Measurements from ENCODE around the gene MVB12B.

MVB12B gene

GRCh38 chr9:126514037-126514821, 187.6 kb downstream of the MVB12B start:
- DNase-seq (ENCODE audit: low read depth in 3 of 3, low spot score in 1 of 3): peak in 2 of 3 donors; percentile 14 to 56

- no peak for DNase-seq (ENCODE audit: low read depth in 3 of 3, low spot score in 1 of 3)
Measured at GRCh38 chr9:126515001-126515872, 188.6 kb downstream of the MVB12B start.

- DNase-seq (ENCODE audit: low read depth in 3 of 3, low spot score in 1 of 3): no peak
Measured at GRCh38 chr9:126515873-126516505, 189.4 kb downstream of the MVB12B start.

GRCh38 chr9:126516561-126516935, 189.9 kb downstream of the MVB12B start:
- DNase-seq (ENCODE audit: low read depth in 3 of 3, low spot score in 1 of 3): no peak

- DNase-seq (ENCODE audit: low read depth in 3 of 3, low spot score in 1 of 3): no peak
Measured at GRCh38 chr9:126516936-126517832, 190.6 kb downstream of the MVB12B start.

- DNase-seq (ENCODE audit: low read depth in 3 of 3, low spot score in 1 of 3): no peak
Measured at GRCh38 chr9:126517833-126518356, 191.3 kb downstream of the MVB12B start.

- DNase-seq (ENCODE audit: low read depth in 3 of 3, low spot score in 1 of 3): no peak
Measured at GRCh38 chr9:126518763-126519162, 192.1 kb downstream of the MVB12B start.

GRCh38 chr9:126519660-126520420, 193.2 kb downstream of the MVB12B start:
- DNase-seq (ENCODE audit: low read depth in 3 of 3, low spot score in 1 of 3): no peak

GRCh38 chr9:126520453-126520852, 193.8 kb downstream of the MVB12B start:
- DNase-seq (ENCODE audit: low read depth in 3 of 3, low spot score in 1 of 3): no peak

- DNase-seq (ENCODE audit: low read depth in 3 of 3, low spot score in 1 of 3): no peak
Measured at GRCh38 chr9:126521089-126521488, 194.5 kb downstream of the MVB12B start.

- no peak for DNase-seq (ENCODE audit: low read depth in 3 of 3, low spot score in 1 of 3)
Measured at GRCh38 chr9:126521551-126521950, 194.9 kb downstream of the MVB12B start.

- no peak for DNase-seq (ENCODE audit: low read depth in 3 of 3, low spot score in 1 of 3)
Measured at GRCh38 chr9:126521976-126522590, 195.5 kb downstream of the MVB12B start.

GRCh38 chr9:126522612-126523356, 196.2 kb downstream of the MVB12B start:
- DNase-seq (ENCODE audit: low read depth in 3 of 3, low spot score in 1 of 3): no peak

- no peak for DNase-seq (ENCODE audit: low read depth in 3 of 3, low spot score in 1 of 3)
Measured at GRCh38 chr9:126523611-126524111, 197.0 kb downstream of the MVB12B start.

- no peak for DNase-seq (ENCODE audit: low read depth in 3 of 3, low spot score in 1 of 3)
Measured at GRCh38 chr9:126524353-126525077, 197.9 kb downstream of the MVB12B start.

GRCh38 chr9:126526218-126527108, 199.8 kb downstream of the MVB12B start:
- DNase-seq (ENCODE audit: low read depth in 3 of 3, low spot score in 1 of 3): no peak

Measured in stimulated activated CD4-positive, alpha-beta T cell treated with anti-CD3 and anti-CD28 coated beads, TNF-alpha, amount 100 ng/mL, for 1 hour (primary cell).